Body of pancreas (tissue), 4 donors: ENCODE measurements around the gene GLI3. TPM values are rescaled to one million over a fixed set of nuclear protein-coding genes. Genes with fewer than 3 reads are reported as not detected.

Source experiments
- ATAC-seq: fragments of 150-250 bp; one replicate; pipeline ENCODE4 v1.9.1; 2016
- DNase-seq, 4 donors: peaks; one replicate each; pipeline ENCODE4 v3.0.0-alpha.2; 2019
- H3K27ac ChIP-seq, 4 donors: fragments of 200-600 bp; sonication (generic); 1 replicate in 3 of 4; 2 replicates in 1 of 4; pipeline versions ENCODE4 v1.5.1 to v1.6.1; 2016 to 2019; ENCODE audit warnings: mild to moderate bottlenecking in 1 of 4, mixed read lengths in 1 of 4, moderate library complexity in 1 of 4
- H3K27me3 ChIP-seq, 2 donors: fragments of 200-600 bp; sonication (generic); one replicate each; pipeline ENCODE4 v1.6.0; 2016; ENCODE audit warnings: mild to moderate bottlenecking in 1 of 2
- H3K36me3 ChIP-seq, 2 donors: fragments of 200-600 bp; sonication (generic); replicated peaks in 1 of 2; 2 replicates each; pipeline ENCODE4 v1.5.1; 2016; ENCODE audit warnings: low read depth in 2 of 2; ENCODE audit not compliant: insufficient read depth in 1 of 2
- H3K4me1 ChIP-seq: fragments of 200-600 bp; sonication (generic); one replicate; pipeline ENCODE4 v1.6.0; 2016
- H3K4me3 ChIP-seq, 2 donors: fragments of 200-600 bp; sonication (generic); 1 replicate in 1 of 2; 2 replicates in 1 of 2; pipeline ENCODE4 v1.5.1; 2016 to 2019
- H3K9me3 ChIP-seq, 3 donors: fragments of 200-600 bp; sonication (generic); 1 replicate in 2 of 3; 2 replicates in 1 of 3; pipeline ENCODE4 v1.5.1; 2016
- CTCF ChIP-seq, 7 experiments: fragments of 450-650 bp in 4 of 7; fragments of 200-600 bp in 3 of 7; sonication (generic) in 3 of 7; IDR thresholded peaks; one replicate each; pipeline ENCODE4 v1.5.1; 2016 to 2019; ENCODE audit warnings: antibody characterized with exemption in 7 of 7
- POLR2A ChIP-seq, 3 donors: fragments of 450-650 bp; IDR thresholded peaks; one replicate each; pipeline ENCODE4 v1.6.1; 2016; ENCODE audit warnings: antibody characterized with exemption in 3 of 3, mild to moderate bottlenecking in 2 of 3
- WGBS, 2 donors: methylation state at CpG; one replicate each; pipeline ENCODE4 v1.1.5; 2017; 5-methylcytosine and 5-hydroxymethylcytosine counted together
- intact Hi-C: fragments of 100-400 bp; cut with DNase I; formaldehyde crosslinking; loops from one replicate; pipeline ENCODE4 v1.15.1; 2023
- total RNA-seq, 2 donors: library from RNA; depleted of rRNA; stranded (reverse); fragments of >200 nt; gene quantifications; one replicate each; pipeline ENCODE4 v1.1.0, GENCODE V29; 2016

Gene GLI3
- total RNA-seq, 2 donors from 2014 or later = 1.0 to 2.0 TPM

- no peak for TF ChIP-seq CTCF (IDR thresholded peaks at IDR 0.05)
- TF ChIP-seq POLR2A (IDR thresholded peaks at IDR 0.05) = no peak
- H3K4me3 ChIP-seq = no peak overlapping the region
- DNase-seq (no peak), ATAC-seq (no peak)
- whole genome bisulfite sequencing, 2 donors = 88 to 91% methylated on average over 1 of the region's 1 CpG
- no peaks in the 10 kb centered on the region for H3K27me3 ChIP-seq
- intact Hi-C loops = no loop called here
- no peak overlapping the region for H3K27ac ChIP-seq
- H3K4me1 ChIP-seq = no peaks in the 10 kb centered on the region
- H3K9me3 ChIP-seq = no peaks in the 10 kb centered on the region
- H3K36me3 ChIP-seq = no peaks in the 10 kb centered on the region
Observed at GRCh38 chr7:41984888-41985287, 252.1 kb downstream of the GLI3 start.

- no peaks in the 10 kb centered on the region for H3K27me3 ChIP-seq
- H3K4me3 ChIP-seq = no peak overlapping the region
- ATAC-seq (no peak), DNase-seq (no peak)
- H3K4me1 ChIP-seq = no peaks in the 10 kb centered on the region
- H3K9me3 ChIP-seq = no peaks in the 10 kb centered on the region
- H3K27ac ChIP-seq = no peak overlapping the region
- TF ChIP-seq POLR2A (IDR thresholded peaks at IDR 0.05) = no peak
- no peak for TF ChIP-seq CTCF (IDR thresholded peaks at IDR 0.05)
- H3K36me3 ChIP-seq = no peaks in the 10 kb centered on the region
- intact Hi-C loops = no loop called here
- 86 to 93% methylated on average over 12 of the region's 12 CpGs for WGBS, 2 donors
Observed at GRCh38 chr7:41981046-41982040, 255.7 kb downstream of the GLI3 start.

GRCh38 chr7:41979834-41980307, 257.1 kb downstream of the GLI3 start:
- H3K9me3 ChIP-seq = no peaks in the 10 kb centered on the region
- intact Hi-C loops = no loop called here
- ATAC-seq (peak; percentile 50), DNase-seq (peak in 2 of 4 donors; percentile 11 to 33)
- H3K4me1 ChIP-seq = no peaks in the 10 kb centered on the region
- WGBS, 2 donors = 20 to 22% methylated on average over 6 of the region's 6 CpGs
- H3K27ac ChIP-seq = no peak overlapping the region
- no peak overlapping the region for H3K4me3 ChIP-seq
- no peaks in the 10 kb centered on the region for H3K27me3 ChIP-seq
- no peaks in the 10 kb centered on the region for H3K36me3 ChIP-seq
- TF ChIP-seq POLR2A (IDR thresholded peaks at IDR 0.05) = no peak
- peak; percentile 40 to 65 (median 53) for TF ChIP-seq CTCF (IDR thresholded peaks at IDR 0.05)

- Histone ChIP-seq H3K4me1 (no peaks in the 10 kb centered on the region), H3K9me3 (no peaks in the 10 kb centered on the region), H3K27ac (no peak overlapping the region), H3K4me3 (no peak overlapping the region), H3K27me3 (no peaks in the 10 kb centered on the region), H3K36me3 (no peaks in the 10 kb centered on the region)
- TF ChIP-seq POLR2A (IDR thresholded peaks at IDR 0.05) (no peak), CTCF (IDR thresholded peaks at IDR 0.05) (no peak)
- 73 to 79% methylated on average over 4 of the region's 4 CpGs for WGBS, 2 donors
- intact Hi-C loops = no loop called here
- no peak for ATAC-seq
- no peak for DNase-seq
Observed at GRCh38 chr7:41978858-41979257, 258.2 kb downstream of the GLI3 start.
